NOMO-1 (cell line): ENCODE measurements around the gene DNAJB7.
A peak's percentile ranks its signal among the peaks of the same experiment; 100 is the strongest.
"Not testable (repeated sequence)": the region's sequence is repeated elsewhere in the genome, so short reads cannot be mapped to it uniquely, and the experiment has no call there.

ENCODE experiments used
- DNase-seq, 2 experiments: peaks; one replicate each; lab custom pipeline; 2025; ENCODE audit not compliant: unreplicated experiment in 2 of 2; lab: John Stamatoyannopoulos, UW

Gene DNAJB7

GRCh38 chr22:40845816-40846215 is 16.1 kb downstream of the DNAJB7 start:
- DNase-seq: not testable (repeated sequence)

GRCh38 chr22:40844951-40845350 is 17.0 kb downstream of the DNAJB7 start:
- no peak for DNase-seq

- no peak for DNase-seq
Measured at GRCh38 chr22:40838486-40838885, 23.4 kb downstream of the DNAJB7 start.

- no peak for DNase-seq
Measured at GRCh38 chr22:40834619-40835018, 27.3 kb downstream of the DNAJB7 start.

GRCh38 chr22:40829131-40829530 is 32.8 kb downstream of the DNAJB7 start:
- no peak for DNase-seq

- DNase-seq: no peak
Measured at GRCh38 chr22:40826984-40827741, 34.8 kb downstream of the DNAJB7 start.

- not testable (repeated sequence) for DNase-seq
Measured at GRCh38 chr22:40826292-40826691, 35.6 kb downstream of the DNAJB7 start.

GRCh38 chr22:40823426-40823825 is 38.5 kb downstream of the DNAJB7 start:
- DNase-seq: no peak

GRCh38 chr22:40819599-40820140 is 42.2 kb downstream of the DNAJB7 start:
- DNase-seq: peak; percentile 27 to 44

- DNase-seq: peak; percentile 78 to 88
Measured at GRCh38 chr22:40818747-40819598, 42.9 kb downstream of the DNAJB7 start, which contains the start of gene SLC25A17. SLC25A17 (minus strand) TSS chr22:40819346; CDS start chr22:40819248, 98 bp downstream.

- DNase-seq: no peak
Measured at GRCh38 chr22:40818192-40818746, 43.6 kb downstream of the DNAJB7 start.

GRCh38 chr22:40817737-40818136 is 44.2 kb downstream of the DNAJB7 start:
- peak in 1 of 2 experiments; percentile 11 for DNase-seq

- no peak for DNase-seq
Measured at GRCh38 chr22:40813912-40814315, 48.0 kb downstream of the DNAJB7 start.
